B cell (primary cell): ENCODE data around the gene TMTC4.

ENCODE experiments used
- CTCF ChIP-seq: fragments of 200-600 bp; IDR thresholded peaks from one replicate; pipeline ENCODE4 v1.8.0; 2022; ENCODE audit warnings: antibody characterized with exemption, mild to moderate bottlenecking
- EZH2 ChIP-seq: IDR thresholded peaks from 2 replicates; pipeline ENCODE4 v1.6.1; 2012; ENCODE audit warnings: borderline replicate concordance, low read depth, mild to moderate bottlenecking, moderate library complexity, low read length; ENCODE audit not compliant: insufficient read depth, poor library complexity, severe bottlenecking

GRCh38 chr13:100581504-100581903, 93.1 kb downstream of the TMTC4 start:
- TF ChIP-seq CTCF (no peak), EZH2 (no peak)
